Lower lobe of right lung (tissue), 2 donors: ENCODE results near the gene SYCP1. TPM values are rescaled to one million over a fixed set of nuclear protein-coding genes. Genes with fewer than 3 reads are reported as not detected.

Source experiments
- ATAC-seq, 2 donors: fragments of 200-7000 bp; cut with Tn5 transposase; one replicate each; pipeline ENCODE4 v1.9.1; 2020 to 2022; ENCODE audit warnings: mild to moderate bottlenecking in 2 of 2, moderate library complexity in 2 of 2
- DNase-seq: peaks from one replicate; pipeline ENCODE4 v3.0.0-alpha.2; 2020
- H3K27ac ChIP-seq: fragments of 200-600 bp; one replicate; pipeline ENCODE4 v1.8.0; 2022
- H3K27me3 ChIP-seq: fragments of 200-600 bp; one replicate; pipeline ENCODE4 v1.8.0; 2022; ENCODE audit warnings: low read depth
- H3K36me3 ChIP-seq: fragments of 200-600 bp; one replicate; pipeline ENCODE4 v1.8.0; 2022; ENCODE audit warnings: mild to moderate bottlenecking
- H3K4me1 ChIP-seq: fragments of 200-600 bp; one replicate; pipeline ENCODE4 v1.8.0; 2022
- H3K4me3 ChIP-seq: fragments of 200-600 bp; one replicate; pipeline ENCODE4 v1.8.0; 2022; ENCODE audit warnings: mild to moderate bottlenecking
- H3K9me3 ChIP-seq: fragments of 200-600 bp; one replicate; pipeline ENCODE4 v1.8.0; 2022
- intact Hi-C: fragments of 100-400 bp; cut with DNase I; formaldehyde crosslinking; loops from one replicate; pipeline ENCODE4 v1.11.0; 2022
- total RNA-seq: library from RNA; stranded (reverse); fragmentation: NEBNext Ultra II Directional; extraction: Animal tissue kit (Norgen Biotek cat#: 25700); gene quantifications from one replicate; pipeline ENCODE4 v1.2.1, GENCODE V29; 2021
- TF ChIP-seq, protein P1 (sequence below): fragments of 200-600 bp; IDR thresholded peaks from one replicate; pipeline ENCODE4 v1.8.0; 2022; ENCODE audit warnings: antibody characterized with exemption, mild to moderate bottlenecking
- donor health status: DM: no; HTN: yes; CAD: no; lungs with severe emphysema.

Gene SYCP1
- total RNA-seq, 1 donor from 2014 or later, result not detected

DNA sequence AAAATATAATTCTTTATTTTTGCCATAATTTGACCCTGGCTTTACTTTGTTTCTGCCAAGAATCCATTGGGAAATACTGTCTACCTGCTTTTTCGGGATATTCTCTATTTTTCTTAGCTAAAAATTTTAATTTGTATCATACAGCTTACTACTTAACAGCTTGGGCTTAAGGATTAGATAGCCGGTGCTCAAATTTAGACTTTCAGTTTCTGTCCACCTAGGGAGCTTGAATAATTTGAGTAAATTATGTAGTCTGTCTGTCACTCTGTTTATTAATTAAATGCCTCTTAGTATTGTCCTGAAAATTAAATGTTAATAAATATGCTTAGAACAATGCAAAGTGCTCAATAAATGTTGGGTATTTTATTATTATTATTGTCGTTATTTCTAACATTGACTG, 6.7 kb downstream of the SYCP1 start:
- Histone ChIP-seq H3K36me3 (no peaks in the 10 kb centered on the region), H3K4me1 (no peaks in the 10 kb centered on the region), H3K4me3 (no peak overlapping the region), H3K27me3 (peaks cover 8% of the 10 kb centered on the region), H3K27ac (no peak overlapping the region), H3K9me3 (no peaks in the 10 kb centered on the region)
- ATAC-seq (no peak), DNase-seq (no peak)
- intact Hi-C loops, result no loop called here
- TF ChIP-seq, protein P1, sequence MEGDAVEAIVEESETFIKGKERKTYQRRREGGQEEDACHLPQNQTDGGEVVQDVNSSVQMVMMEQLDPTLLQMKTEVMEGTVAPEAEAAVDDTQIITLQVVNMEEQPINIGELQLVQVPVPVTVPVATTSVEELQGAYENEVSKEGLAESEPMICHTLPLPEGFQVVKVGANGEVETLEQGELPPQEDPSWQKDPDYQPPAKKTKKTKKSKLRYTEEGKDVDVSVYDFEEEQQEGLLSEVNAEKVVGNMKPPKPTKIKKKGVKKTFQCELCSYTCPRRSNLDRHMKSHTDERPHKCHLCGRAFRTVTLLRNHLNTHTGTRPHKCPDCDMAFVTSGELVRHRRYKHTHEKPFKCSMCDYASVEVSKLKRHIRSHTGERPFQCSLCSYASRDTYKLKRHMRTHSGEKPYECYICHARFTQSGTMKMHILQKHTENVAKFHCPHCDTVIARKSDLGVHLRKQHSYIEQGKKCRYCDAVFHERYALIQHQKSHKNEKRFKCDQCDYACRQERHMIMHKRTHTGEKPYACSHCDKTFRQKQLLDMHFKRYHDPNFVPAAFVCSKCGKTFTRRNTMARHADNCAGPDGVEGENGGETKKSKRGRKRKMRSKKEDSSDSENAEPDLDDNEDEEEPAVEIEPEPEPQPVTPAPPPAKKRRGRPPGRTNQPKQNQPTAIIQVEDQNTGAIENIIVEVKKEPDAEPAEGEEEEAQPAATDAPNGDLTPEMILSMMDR, result no peak

- H3K27ac ChIP-seq, result no peak overlapping the region
- no peaks in the 10 kb centered on the region for H3K4me1 ChIP-seq
- intact Hi-C loops, result no loop called here
- TF ChIP-seq, protein P1, result no peak
- no peaks in the 10 kb centered on the region for H3K27me3 ChIP-seq
- no peak overlapping the region for H3K4me3 ChIP-seq
- no peaks in the 10 kb centered on the region for H3K9me3 ChIP-seq
- H3K36me3 ChIP-seq, result no peaks in the 10 kb centered on the region
- ATAC-seq, result no peak
- DNase-seq, result no peak
Measured at GRCh38 chr1:114892194-114892918, 37.7 kb downstream of the SYCP1 start.

- H3K4me3 ChIP-seq, result no peak overlapping the region
- no peaks in the 10 kb centered on the region for H3K27me3 ChIP-seq
- no peaks in the 10 kb centered on the region for H3K36me3 ChIP-seq
- DNase-seq (no peak), ATAC-seq (no peak)
- no peaks in the 10 kb centered on the region for H3K9me3 ChIP-seq
- no peak overlapping the region for H3K27ac ChIP-seq
- intact Hi-C loops, result no loop called here
- TF ChIP-seq, protein P1, result no peak
- no peaks in the 10 kb centered on the region for H3K4me1 ChIP-seq
Measured at GRCh38 chr1:114896795-114897194, 42.1 kb downstream of the SYCP1 start.

DNA sequence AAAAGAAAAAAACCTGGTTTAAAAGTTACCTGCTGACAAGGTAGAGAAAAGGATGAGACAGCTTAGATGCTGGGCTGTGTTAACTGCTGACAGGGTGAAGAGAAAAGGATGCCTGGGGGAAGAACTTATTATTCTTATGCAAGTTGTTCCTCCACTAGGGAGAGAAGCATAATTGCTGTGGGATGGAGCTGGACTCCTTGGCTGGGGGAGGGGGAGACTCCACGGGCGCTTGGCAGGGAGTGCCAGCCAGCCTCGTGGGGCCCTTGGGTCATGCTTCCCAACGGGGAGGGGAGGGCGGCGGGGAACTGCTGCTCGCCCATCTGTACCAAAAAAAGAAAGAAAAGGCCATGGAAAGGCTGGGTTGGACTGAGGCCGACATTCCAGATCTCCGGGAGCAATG, 47.2 kb downstream of the SYCP1 start:
- Histone ChIP-seq H3K9me3 (no peaks in the 10 kb centered on the region), H3K4me3 (no peak overlapping the region), H3K27ac (no peak overlapping the region), H3K4me1 (no peaks in the 10 kb centered on the region), H3K27me3 (no peaks in the 10 kb centered on the region), H3K36me3 (no peaks in the 10 kb centered on the region)
- no peak for ATAC-seq
- intact Hi-C loops, result no loop called here
- DNase-seq, result no peak
- TF ChIP-seq, protein P1, result no peak

GRCh38 chr1:114902343-114902742, 47.7 kb downstream of the SYCP1 start:
- intact Hi-C loops, result no loop called here
- no peaks in the 10 kb centered on the region for H3K9me3 ChIP-seq
- no peaks in the 10 kb centered on the region for H3K36me3 ChIP-seq
- no peaks in the 10 kb centered on the region for H3K27me3 ChIP-seq
- no peaks in the 10 kb centered on the region for H3K4me1 ChIP-seq
- DNase-seq (no peak), ATAC-seq (no peak)
- H3K4me3 ChIP-seq, result no peak overlapping the region
- H3K27ac ChIP-seq, result no peak overlapping the region
- TF ChIP-seq, protein P1, result no peak
